Activated CD8-positive, alpha-beta memory T cell treated with anti-CD3 and anti-CD28 coated beads for 36 hours (primary cell): ENCODE measurements around the gene CPNE8. TPM values are rescaled to one million over a fixed set of nuclear protein-coding genes. Genes with fewer than 3 reads are reported as not detected.

ENCODE experiments used
- CTCF ChIA-PET: fragments of 350-600 bp; sonication (Branson Sonifier 250); formaldehyde crosslinking; loops from one replicate; lab custom pipeline; 2021; ENCODE audit warnings: antibody characterized with exemption; lab: Charles Lee
- POLR2A ChIA-PET: fragments of 350-600 bp; sonication (Branson Sonifier 250); formaldehyde crosslinking; loops from one replicate; lab custom pipeline; 2021; ENCODE audit warnings: antibody characterized with exemption; lab: Charles Lee
- total RNA-seq, 2 experiments: library from RNA; stranded (reverse); gene quantifications; one replicate each; pipeline ENCODE4 v1.2.3, GENCODE V29; 2021

CPNE8 gene
- total RNA-seq, 2 experiments from 2014 or later = 3.6 to 5.6 TPM

DNA sequence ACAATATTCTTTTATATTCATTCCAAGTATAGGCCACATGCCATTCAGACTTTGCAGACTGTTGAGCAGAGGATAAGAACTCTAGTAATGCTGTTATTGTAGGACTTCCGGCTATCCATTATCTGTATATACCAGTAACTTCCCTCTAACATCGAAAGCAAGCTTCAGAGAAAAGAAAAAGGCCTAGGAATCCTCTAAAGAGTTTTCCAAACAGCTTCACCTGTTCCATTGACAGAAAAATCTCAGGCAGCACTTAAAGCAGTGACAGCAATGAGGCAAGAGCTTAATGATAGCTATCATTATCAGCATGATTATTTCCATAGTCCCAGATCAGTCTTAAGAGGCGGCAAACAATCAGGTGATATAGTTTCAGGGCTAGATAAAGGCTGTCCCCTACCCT lies 1.8 kb downstream of the CPNE8 start:
- ChIA-PET CTCF (no interaction called here), POLR2A (no interaction called here)

DNA sequence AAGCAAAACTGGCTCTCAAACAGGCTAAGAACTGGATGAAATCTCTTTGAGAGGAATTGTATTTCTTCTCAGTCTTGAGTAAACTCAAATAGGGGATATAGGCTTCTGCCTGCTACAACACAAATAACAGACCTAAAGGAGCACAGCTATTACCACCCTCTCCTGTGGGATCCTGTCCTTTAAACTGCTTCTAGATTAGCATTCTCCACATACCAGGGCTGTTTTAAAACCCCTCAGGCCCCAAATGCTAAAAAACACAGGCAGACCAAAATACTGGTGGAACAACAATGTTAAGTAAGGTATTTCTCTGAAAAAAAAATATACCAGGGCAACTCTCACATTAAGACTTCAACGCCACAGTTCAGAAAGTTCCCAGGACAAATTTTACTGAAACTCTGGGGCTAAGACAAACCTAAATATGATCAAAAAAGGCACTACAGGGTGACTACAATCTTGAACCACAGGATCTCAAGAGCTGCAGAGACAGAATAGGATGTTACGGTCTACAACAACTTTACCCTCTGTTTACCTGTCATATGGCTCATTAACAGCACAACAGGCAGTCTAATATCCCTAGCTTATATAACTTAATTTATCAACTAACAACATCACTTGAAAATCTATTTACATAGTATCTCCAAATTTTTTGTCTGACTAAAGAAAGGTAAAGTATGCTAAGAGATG lies 7.2 kb downstream of the CPNE8 start:
- CTCF ChIA-PET = no interaction called here

DNA sequence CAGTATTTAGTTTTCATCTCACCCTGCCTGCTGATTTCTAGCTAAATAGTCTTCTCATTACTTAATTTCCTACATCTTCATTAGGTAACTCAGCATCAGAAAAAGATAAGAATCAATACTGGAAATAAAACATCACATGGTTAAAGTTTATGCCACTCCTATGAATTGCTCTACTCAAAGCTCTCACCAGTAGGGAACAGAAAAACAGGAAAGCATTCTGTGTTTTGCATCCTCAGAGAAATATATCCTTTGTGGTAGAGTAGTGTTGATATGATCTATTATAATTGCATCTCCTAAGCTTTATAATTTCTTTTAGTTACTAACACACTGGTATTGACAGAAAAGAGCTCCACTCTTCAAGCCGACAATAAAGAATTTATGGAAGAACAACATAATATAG lies 9.9 kb downstream of the CPNE8 start:
- POLR2A ChIA-PET = interaction anchor here (0.9 kb wide), 1 partner anchor 11 kb away, joined by 4 read pairs; the partner anchor contains the start of gene CPNE8
- CTCF ChIA-PET = no interaction called here

More for the DNA sequence above, 7.2 kb downstream of the CPNE8 start:
- POLR2A ChIA-PET = no interaction called here

DNA sequence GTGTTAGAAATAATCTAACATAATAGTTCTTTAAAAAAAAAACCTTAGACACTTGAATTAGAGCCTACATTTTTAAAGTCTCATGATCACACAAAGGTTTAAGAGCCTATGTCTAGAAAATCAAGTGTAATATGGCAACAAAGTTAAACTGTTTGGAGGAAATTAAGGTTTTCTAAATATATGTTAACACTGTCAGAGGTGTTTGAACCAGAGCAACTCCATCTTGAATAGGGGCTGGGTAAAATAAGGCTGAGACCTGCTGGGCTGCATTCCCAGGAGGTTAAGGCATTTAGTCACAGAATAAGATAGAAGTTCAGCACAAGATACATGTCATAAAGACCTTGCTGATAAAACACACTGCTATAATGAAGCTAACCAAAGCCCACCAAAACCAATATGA lies 12.4 kb downstream of the CPNE8 start:
- ChIA-PET CTCF (no interaction called here), POLR2A (no interaction called here)

DNA sequence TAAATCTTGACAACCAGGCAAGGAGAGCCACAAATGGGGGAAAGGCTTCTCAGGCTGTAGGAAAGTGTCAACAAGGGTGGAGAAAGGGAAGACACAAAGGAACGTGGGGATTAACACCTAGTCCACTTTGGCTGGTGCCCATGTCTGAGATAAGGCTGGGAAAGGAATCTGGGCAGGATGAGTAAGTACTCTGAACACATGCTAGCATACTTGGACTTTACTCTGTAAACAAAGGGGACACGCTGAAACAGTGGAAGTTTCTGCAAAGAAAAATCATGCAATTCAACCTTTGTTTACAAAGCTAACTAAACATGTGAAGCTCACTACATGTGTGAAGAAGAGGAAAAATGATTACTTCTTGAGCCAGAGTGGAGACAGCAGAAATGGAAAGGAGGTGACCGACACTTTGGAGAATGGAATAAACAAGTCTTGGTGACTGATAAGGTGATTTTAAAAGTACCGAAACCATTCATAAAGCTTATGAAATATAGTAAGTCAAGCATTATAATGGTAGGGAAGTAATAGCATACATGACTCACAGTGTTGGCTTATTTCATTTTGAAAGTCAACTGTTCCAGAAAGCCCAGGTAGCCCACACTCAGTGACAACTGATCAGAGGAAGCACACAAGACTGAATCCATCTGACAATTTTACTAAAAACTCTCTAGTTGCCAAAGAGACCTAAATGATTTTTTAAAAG lies 13.2 kb downstream of the CPNE8 start:
- CTCF ChIA-PET = no interaction called here
- POLR2A ChIA-PET = no interaction called here

DNA sequence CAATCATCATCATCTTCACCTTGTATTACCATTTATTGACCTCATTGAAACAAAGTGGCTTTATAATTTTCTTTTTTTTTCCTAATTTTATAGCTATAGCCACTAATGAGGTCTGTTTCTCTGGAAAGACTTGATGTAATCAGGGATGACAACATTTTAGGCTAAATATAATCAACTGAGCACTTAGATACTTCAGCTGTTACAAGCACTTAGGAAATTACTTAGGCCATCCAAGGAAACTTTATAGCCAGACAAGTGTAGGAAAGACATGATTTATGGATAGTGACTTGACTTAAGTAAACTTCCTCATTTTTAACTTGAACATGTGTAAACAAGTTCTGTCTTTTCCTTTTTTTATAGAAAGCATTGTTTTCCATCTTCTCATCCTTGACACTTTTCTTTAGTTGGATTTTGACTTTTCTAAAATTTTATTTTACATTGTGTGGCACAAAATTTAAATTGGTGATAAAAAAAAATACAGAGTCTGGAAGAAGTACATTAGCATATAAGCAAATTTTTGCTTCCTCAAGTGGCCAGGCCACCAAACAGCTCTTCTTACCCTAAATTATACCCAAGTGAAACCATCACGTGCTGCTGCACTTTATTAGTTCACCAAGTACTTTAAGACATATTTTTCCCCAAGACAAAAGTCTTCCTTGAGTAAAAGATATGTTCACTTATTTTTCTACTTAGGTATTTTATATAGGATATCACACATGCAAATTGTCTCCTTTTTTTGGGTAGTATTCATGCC lies 15.1 kb downstream of the CPNE8 start:
- ChIA-PET CTCF (no interaction called here), POLR2A (no interaction called here)

DNA sequence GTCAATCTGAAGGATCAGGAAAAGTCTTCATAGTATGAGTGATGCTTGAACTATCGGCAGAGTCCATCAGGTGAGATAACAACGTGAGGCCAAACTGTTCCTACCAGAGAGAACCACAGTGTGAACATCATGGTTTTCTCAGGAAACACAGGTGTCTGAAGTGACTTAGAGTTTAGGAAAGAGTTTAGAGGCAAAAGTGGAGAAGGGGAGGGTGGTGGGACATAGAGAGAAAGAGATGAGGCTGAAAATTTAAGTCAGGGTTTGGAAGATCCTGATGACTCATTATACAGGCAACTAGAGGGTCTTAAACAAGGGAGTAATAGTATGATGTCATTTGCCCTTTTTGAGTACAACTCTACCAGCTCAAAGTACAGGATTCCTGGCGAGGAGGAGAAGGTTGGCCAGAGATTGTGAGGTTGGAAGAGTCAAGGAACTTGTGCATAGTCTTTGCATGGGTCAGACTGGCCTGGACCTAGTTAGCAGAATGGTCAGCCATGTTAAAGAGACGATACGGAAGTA lies 16.0 kb downstream of the CPNE8 start:
- POLR2A ChIA-PET = no interaction called here
- CTCF ChIA-PET = no interaction called here

DNA sequence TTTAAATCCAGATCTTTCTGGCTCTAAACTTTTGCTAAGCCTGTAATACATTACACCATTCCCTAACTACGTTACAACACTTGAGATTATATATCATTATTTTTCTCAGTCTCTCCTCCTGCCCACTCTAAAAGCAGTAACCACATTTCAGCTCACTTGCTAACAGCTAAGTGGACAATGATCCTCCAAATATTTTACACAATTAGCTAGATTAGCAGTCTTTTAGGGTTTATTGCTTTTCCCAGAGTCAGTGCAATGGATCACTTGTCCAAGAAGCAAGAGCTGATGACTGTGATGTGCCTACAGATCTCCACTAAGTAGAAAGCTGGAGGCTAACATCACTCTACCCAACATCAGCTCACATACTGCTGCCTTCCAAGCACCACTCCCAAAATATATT lies 17.6 kb downstream of the CPNE8 start:
- POLR2A ChIA-PET = no interaction called here
- CTCF ChIA-PET = no interaction called here

DNA sequence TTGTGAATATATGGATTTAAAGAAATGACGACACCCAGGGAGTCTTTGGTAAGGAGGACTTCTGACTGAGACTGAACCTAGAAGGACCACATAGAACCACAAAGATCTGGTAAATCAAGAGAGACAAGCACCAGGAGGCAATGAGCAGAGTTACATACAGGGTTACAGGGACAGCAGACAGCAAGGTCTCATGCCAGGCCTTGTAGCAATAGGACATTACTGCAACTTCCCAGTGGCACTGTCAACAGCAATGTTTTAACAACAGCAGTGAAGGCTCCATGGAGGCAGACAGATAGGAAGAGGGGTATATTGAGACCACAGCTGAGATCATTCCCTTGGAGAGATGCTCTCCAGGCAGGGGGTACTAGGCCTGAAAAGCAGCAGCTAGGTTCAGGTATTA lies 18.5 kb downstream of the CPNE8 start:
- ChIA-PET POLR2A (no interaction called here), CTCF (no interaction called here)

DNA sequence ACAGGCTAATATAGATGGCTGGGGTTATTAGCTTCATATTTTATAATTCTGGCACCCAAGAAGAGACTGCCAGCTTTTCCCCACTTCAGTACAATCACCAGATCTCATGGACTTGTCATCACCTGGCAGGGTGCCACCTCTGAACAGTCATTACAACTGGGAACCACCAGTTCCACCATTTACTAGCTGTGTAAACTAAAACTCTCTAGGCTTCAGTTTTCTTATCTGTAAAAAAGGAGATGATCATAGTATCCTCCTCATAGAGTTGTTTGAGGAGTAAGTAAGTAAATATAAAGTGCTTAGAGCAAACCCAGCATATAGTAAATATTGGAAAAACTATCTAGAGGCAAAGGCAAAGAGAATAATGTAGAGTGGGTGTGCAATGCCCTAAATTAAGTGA lies 19.3 kb downstream of the CPNE8 start:
- ChIA-PET CTCF (no interaction called here), POLR2A (no interaction called here)

DNA sequence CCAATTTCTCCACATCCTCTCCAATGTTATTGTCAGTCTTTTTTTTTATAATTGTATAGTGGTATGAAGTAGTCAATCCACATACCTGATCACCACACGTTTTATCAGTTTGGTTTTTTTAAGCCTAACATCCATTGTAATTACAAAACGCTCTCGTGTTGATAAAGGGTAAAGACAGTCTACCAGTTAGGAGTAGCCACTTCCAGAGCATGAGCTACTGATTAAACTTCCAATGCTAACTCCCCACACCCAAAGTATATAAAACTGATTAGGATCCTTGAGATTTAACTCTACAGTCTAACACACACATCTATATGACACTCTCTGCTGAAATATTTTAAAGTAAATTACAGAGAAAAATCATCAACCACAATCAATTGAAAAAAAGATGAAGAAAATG lies 20.7 kb downstream of the CPNE8 start:
- ChIA-PET CTCF (no interaction called here), POLR2A (no interaction called here)

DNA sequence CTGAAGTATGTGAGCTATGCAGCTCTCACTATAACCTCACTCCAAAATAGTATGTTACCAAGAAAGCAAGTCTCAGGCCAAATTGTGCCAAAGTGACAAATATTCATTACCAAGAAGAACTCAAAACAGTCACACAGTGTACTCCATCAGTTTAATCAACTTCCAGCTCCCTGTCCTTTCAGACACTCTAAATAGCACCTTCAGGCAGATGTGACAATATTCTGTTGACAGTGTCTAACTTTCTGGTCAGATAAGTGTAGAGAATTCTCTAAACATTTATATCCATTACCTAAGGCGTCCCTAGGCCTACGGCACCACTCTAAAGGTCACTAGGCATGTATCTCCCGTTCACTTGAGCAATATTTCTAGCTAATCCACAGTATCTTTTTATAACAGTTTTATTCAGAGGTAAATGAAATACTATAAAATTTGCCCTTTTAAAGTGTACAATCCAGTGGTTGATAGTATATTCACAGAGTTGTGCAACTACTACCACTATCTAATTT lies 21.7 kb downstream of the CPNE8 start:
- POLR2A ChIA-PET = no interaction called here
- CTCF ChIA-PET = no interaction called here

DNA sequence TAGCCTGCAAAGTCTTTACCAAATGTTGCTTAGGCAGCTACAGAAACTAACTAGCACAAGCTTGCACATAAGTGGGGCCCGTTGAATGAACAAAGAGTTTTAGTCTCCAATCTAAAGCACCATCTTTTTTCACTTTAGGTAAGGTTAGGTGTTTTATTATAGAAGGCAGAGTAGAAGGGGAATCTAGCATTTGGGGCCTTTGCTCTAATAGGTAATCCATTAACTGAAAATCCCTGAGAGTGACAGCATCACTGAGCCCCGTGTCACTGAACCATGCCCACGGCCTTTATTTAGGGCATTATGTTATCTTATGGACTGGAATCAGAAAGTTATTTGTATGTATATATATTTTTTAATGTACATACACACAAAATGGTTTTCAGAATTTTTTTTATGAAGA lies 25.1 kb downstream of the CPNE8 start:
- POLR2A ChIA-PET = no interaction called here
- CTCF ChIA-PET = no interaction called here

DNA sequence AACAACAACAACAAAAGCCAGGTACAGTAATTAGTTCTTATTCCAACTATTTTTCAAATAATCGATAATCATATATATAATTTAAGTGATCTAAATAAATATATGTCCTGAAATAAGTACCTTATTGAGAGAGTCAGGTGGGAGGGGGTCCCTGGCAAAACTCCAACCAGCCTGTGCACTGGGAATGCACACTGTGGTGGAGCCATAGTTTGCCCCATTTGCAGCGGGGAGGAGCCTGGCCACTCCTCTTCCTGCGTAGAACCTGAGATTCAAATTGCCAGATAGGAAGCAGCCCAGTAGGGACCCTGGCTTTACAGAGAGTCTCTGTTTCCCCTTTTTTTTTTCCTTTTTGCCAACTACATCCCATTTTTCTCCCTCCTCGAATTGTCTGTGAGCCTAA lies 26.4 kb downstream of the CPNE8 start:
- ChIA-PET POLR2A (no interaction called here), CTCF (no interaction called here)

DNA sequence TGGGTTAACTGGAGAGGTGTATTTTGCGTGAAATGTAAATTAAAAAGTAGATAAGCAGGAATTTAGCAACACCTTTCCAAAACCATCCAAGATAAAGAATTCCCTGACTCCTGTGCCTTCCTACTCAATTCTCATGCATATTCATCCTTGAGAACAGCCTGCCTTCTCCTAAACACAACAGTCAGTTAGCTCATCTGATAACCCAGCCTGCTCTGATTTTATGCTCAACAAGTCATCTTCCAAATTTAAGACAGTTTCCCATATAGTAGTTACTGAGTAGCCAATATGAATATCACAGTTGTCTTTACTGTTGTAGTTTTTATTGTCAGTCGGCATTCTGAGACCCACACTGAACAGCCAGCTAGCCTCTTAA lies 27.1 kb downstream of the CPNE8 start:
- CTCF ChIA-PET = no interaction called here
- POLR2A ChIA-PET = no interaction called here

DNA sequence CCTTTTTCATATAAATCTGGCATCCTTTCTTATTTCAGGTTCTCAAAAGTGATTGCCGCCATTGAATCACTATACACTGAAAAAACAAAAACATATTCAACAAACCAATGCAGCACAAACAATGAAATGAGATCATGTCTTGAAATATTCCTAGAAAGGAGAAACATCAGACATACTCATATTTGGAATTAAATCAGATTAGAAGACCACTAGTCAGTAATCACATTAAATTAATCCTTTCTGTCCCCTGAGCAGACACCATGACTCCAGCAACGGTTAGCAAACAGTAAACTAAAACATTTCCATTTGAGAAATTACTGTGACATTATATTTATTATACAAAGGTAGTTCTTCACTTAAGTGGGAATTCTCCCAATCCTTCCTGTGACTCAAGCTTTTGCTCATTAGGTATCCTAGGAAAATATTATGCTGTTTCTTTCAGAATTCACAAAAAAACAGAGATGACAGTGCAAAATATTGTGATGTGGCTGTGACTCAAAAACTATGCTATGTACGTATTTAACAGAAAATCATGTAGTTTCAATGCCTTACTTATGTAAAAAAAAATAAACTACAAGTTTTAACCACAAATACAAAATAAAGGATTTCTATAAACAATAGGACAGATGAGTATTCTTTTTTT lies 29.7 kb downstream of the CPNE8 start:
- POLR2A ChIA-PET = no interaction called here

DNA sequence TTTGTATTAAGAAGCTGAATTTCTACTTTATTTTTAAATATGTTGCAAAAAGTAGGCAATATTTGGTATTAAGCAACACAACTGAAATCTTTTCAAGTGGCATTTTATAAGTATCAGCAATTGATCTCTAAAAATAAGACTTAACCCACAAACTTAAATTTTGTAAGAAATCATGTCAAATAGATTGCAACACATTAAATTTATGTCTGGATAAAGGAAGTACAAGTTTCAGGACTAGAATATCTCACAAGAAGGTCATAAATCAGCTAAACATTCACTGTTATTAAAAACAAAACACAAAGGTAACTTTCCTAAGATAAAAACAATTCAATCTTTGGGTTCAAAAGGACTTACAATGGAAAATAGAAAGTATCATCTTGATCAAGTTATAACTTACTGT lies 32.8 kb downstream of the CPNE8 start:
- ChIA-PET POLR2A (no interaction called here), CTCF (no interaction called here)

More for the DNA sequence above, 29.7 kb downstream of the CPNE8 start:
- CTCF ChIA-PET = no interaction called here

DNA sequence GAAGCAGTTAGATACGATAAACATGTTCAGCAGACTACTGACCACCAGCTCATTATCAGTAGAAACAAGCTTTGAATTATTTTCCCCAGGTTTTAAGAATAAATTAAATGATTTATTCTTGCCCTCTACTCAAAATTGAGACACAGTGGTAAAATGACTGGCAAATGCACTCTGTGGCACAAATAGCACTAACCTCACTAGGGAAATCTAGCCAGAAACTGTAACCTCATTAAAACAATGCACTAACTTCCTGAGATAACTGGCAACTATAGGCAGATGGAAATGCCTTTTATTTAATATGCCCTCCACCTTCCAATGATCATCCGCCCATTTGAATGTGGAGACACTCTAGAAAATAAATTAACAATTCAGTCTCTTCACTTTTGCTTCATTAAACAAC lies 33.2 kb downstream of the CPNE8 start:
- ChIA-PET CTCF (no interaction called here), POLR2A (no interaction called here)

DNA sequence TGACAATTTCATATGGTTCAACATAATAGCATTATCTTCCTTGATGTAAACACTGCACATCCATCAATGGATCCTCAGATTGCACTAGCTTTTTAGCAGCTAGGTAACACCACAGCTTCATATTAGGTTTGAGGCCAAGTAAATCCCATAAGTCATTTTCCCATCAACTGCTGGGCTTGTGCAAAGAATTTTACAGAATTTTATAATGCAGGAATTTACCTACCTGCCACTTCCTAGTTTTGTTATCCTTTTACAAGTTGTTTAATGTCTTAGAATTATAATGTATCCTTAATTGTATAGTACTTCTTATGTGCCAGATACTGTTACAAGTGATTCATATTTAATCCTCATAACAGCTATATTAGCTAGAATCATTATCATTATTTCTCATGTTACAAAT lies 36.4 kb downstream of the CPNE8 start:
- CTCF ChIA-PET = no interaction called here
- POLR2A ChIA-PET = no interaction called here

DNA sequence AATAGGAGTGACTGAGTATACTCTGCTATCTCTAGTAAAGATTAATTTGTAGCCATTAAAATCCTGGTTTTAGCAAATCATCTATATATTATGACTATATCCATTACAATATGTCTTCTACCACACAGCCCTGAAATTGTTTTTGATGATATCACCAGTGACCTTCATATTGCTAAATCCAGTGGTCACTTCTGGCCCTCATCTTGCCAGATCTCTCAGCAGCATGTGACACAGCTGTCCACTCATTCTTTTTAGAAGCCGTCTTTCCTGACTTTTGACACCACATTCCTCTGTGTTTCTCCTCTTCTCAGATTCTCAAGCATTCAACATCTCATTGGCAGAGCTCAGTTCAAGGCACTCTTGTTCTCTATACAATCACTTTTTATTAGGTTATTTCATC lies 54.9 kb downstream of the CPNE8 start:
- CTCF ChIA-PET = interaction anchor here (0.8 kb wide), 1 partner anchor 55 kb away, joined by 3 read pairs; the partner anchor contains the start of gene CPNE8
- POLR2A ChIA-PET = no interaction called here
